Testis (tissue), 2 donors: ENCODE measurements around the gene TAF7L.

Experiments
- CTCF ChIP-seq, 3 experiments: fragments of 450-650 bp in 2 of 3; fragments of 200-600 bp in 1 of 3; sonication (generic) in 1 of 3; IDR thresholded peaks; one replicate each; pipeline ENCODE4 v1.5.1; 2016 to 2019; ENCODE audit warnings: antibody characterized with exemption in 3 of 3, mild to moderate bottlenecking in 2 of 3, moderate library complexity in 1 of 3
- POLR2A ChIP-seq: fragments of 450-650 bp; IDR thresholded peaks from one replicate; pipeline ENCODE4 v1.6.1; 2017; ENCODE audit warnings: antibody characterized with exemption, mild to moderate bottlenecking, moderate library complexity

GRCh38 chrX:101274198-101274597 is 16.9 kb downstream of the TAF7L start:
- TF ChIP-seq CTCF (IDR thresholded peaks at IDR 0.05) (no peak), POLR2A (no peak)
